ENCODE measurements around the gene SDCCAG8.

The SDCCAG8 gene

DNA sequence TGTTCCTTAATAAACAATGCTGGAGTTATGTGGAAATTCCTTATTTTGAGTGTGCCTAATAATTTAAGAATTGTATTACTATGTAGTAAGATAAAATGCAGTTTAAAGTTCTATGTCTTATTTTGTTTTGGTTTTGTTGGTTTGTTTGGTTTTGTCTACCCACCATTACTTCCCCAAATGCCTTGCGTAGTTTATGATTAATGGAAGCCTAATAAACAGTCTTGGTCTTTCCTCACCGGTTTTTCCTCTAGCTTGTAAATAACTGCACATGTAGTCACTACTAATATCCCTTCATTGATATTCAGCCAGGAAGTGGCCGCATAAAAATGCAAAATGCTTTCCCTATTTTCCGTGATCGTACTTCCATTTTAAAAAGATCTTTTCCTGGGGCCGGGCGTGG, 2.9 kb downstream of the SDCCAG8 start (continued):
- TF ChIP-seq ZNF692 (tag by site-specific recombination; IDR thresholded peaks at IDR 0.05) (no peak), ZNF792 (tag by site-specific recombination; IDR thresholded peaks at IDR 0.05) (no peak), ZNF121 (tag by site-specific recombination; IDR thresholded peaks at IDR 0.05) (no peak), ZNF768 (tag by site-specific recombination; IDR thresholded peaks at IDR 0.05) (no peak), ZBTB21 (tag by site-specific recombination; IDR thresholded peaks at IDR 0.05) (no peak)
- TF ChIP-seq, protein P1, sequence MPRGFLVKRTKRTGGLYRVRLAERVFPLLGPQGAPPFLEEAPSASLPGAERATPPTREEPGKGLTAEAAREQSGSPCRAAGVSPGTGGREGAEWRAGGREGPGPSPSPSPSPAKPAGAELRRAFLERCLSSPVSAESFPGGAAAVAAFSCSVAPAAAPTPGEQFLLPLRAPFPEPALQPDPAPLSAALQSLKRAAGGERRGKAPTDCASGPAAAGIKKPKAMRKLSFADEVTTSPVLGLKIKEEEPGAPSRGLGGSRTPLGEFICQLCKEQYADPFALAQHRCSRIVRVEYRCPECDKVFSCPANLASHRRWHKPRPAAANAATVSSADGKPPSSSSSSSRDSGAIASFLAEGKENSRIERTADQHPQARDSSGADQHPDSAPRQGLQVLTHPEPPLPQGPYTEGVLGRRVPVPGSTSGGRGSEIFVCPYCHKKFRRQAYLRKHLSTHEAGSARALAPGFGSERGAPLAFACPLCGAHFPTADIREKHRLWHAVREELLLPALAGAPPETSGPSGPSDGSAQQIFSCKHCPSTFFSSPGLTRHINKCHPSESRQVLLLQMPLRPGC (tag by site-specific recombination; IDR thresholded peaks at IDR 0.05) = no peak

- Histone ChIP-seq H3K27ac (ENCODE audit: extremely low read depth, low read depth, low read length) (no peak overlapping the region), H3K4me3 (ENCODE audit: low read depth, low read length) (no peak overlapping the region), H3K36me3 (ENCODE audit: control insufficient read depth in 2 of 2, insufficient read depth in 1 of 2, low read length in 2 of 2) (no peaks in the 10 kb centered on the region), H3K4me1 (ENCODE audit: control insufficient read depth, insufficient read depth, low read length) (peaks cover 2% of the 10 kb centered on the region; the same call in 1 of the 2 replicates), H3K9me3 (ENCODE audit: control insufficient read depth, insufficient read depth, low read depth, low read length) (no peaks in the 10 kb centered on the region)
- TF ChIP-seq ZNF221 (tag by site-specific recombination; IDR thresholded peaks at IDR 0.05; ENCODE audit: borderline replicate concordance) = no peak
- no peak for TF ChIP-seq ZNF692 (tag by site-specific recombination; IDR thresholded peaks at IDR 0.05)
- TF ChIP-seq ZNF670 (tag by site-specific recombination; IDR thresholded peaks at IDR 0.05; ENCODE audit: low read depth) = no peak
- no peak for TF ChIP-seq ZSCAN16 (tag by site-specific recombination; IDR thresholded peaks at IDR 0.05)
- TF ChIP-seq ZBTB1 (tag by site-specific recombination; IDR thresholded peaks at IDR 0.05) = no peak
- TF ChIP-seq ZNF747 (tag by site-specific recombination; IDR thresholded peaks at IDR 0.05) = no peak
- no peak for TF ChIP-seq ZNF610 (tag by site-specific recombination; IDR thresholded peaks at IDR 0.05; ENCODE audit: borderline replicate concordance)
- no peak for TF ChIP-seq ZBTB21 (tag by site-specific recombination; IDR thresholded peaks at IDR 0.05)
- TF ChIP-seq ZNF449 (tag by site-specific recombination; IDR thresholded peaks at IDR 0.05) = no peak
- TF ChIP-seq EGR2 (tag by site-specific recombination; IDR thresholded peaks at IDR 0.05; ENCODE audit: low read depth) = no peak
- TF ChIP-seq ZNF510 (tag by site-specific recombination; IDR thresholded peaks at IDR 0.05; ENCODE audit: insufficient replicate concordance) = no peak
- no peak for TF ChIP-seq ZNF777 (tag by site-specific recombination; IDR thresholded peaks at IDR 0.05; ENCODE audit: borderline replicate concordance)
- no peak for TF ChIP-seq SCRT2 (tag by site-specific recombination; IDR thresholded peaks at IDR 0.05)
- POLR2A ChIA-PET = no interaction called here
- CTCF ChIA-PET = no interaction called here
Observed at GRCh38 chr1:243260221-243260880, 4.5 kb downstream of the SDCCAG8 start.

DNA sequence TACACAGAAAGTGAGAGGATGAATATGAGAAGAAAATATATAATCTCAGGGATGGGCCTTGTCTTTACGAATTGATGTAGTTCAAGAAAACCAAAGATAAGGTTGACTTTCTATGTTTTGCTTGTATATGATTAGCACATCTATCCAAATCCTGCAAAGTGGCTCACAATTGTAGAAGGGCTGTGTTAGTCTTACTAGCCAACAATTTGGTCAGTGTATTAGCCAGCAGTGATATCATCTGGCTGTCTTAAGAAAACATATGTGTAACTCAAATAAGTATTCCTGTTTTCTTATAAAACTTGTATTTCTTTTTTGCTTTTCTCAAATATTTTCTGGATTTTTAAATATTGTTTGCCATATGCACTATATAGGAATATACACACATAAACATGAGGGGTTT, 5.5 kb downstream of the SDCCAG8 start:
- Histone ChIP-seq H3K4me1 (ENCODE audit: control insufficient read depth, insufficient read depth, low read length) (peaks cover 2% of the 10 kb centered on the region; the same call in 1 of the 2 replicates), H3K9me3 (ENCODE audit: control insufficient read depth, insufficient read depth, low read depth, low read length) (no peaks in the 10 kb centered on the region), H3K36me3 (ENCODE audit: control insufficient read depth in 2 of 2, insufficient read depth in 1 of 2, low read length in 2 of 2) (no peaks in the 10 kb centered on the region), H3K27ac (ENCODE audit: extremely low read depth, low read depth, low read length) (no peak overlapping the region), H3K4me3 (ENCODE audit: low read depth, low read length) (no peak overlapping the region)
- CTCF ChIA-PET = no interaction called here
- POLR2A ChIA-PET = interaction anchor here (0.6 kb wide), 1 partner anchor 306 kb away, joined by 3 read pairs; no protein-coding TSS in a partner anchor
- TF ChIP-seq ZNF140 (tag by site-specific recombination; IDR thresholded peaks at IDR 0.05) (no peak), ZIC2 (tag by site-specific recombination; IDR thresholded peaks at IDR 0.05) (no peak), BCL6B (tag by site-specific recombination; IDR thresholded peaks at IDR 0.05) (no peak), ZNF2 (tag by site-specific recombination; IDR thresholded peaks at IDR 0.05) (no peak), KLF7 (tag by site-specific recombination; IDR thresholded peaks at IDR 0.05; ENCODE audit: borderline replicate concordance) (no peak), ZNF623 (tag by site-specific recombination; IDR thresholded peaks at IDR 0.05) (no peak), ZNF404 (tag by site-specific recombination; IDR thresholded peaks at IDR 0.05) (no peak), ZNF138 (tag by site-specific recombination; IDR thresholded peaks at IDR 0.05; ENCODE audit: borderline replicate concordance) (no peak), ZNF16 (tag by site-specific recombination; IDR thresholded peaks at IDR 0.05; ENCODE audit: low read depth) (no peak), ZNF629 (tag by site-specific recombination; IDR thresholded peaks at IDR 0.05) (no peak), ZSCAN16 (tag by site-specific recombination; IDR thresholded peaks at IDR 0.05) (no peak)

Measured in HEK293 (cell line).